H1 (cell line): ENCODE results near the gene CCIN. TPM values are rescaled to one million over a fixed set of nuclear protein-coding genes. Genes with fewer than 3 reads are reported as not detected.

ENCODE experiments used
- CTCF ChIA-PET: fragments of 300-600 bp; sonication (Branson Sonifier 250); formaldehyde crosslinking; loops from one replicate; lab custom pipeline; 2021; ENCODE audit not compliant: partially characterized antibody; lab: Charles Lee
- POLR2A ChIA-PET: fragments of 300-600 bp; sonication (Branson Sonifier 250); formaldehyde crosslinking; loops from one replicate; lab custom pipeline; 2021; ENCODE audit warnings: inconsistent platforms; ENCODE audit not compliant: partially characterized antibody; lab: Charles Lee
- DNase-seq, 2 experiments: peaks; one replicate each; pipeline versions ENCODE4 v3.0.0 to v3.0.0-alpha.2; 2010 to 2022; ENCODE audit warnings: low spot score in 2 of 2, low read depth in 1 of 2, mixed read lengths in 1 of 2
- FAIRE-seq: peaks from 2 replicates; lab custom pipeline; 2011; peaks lifted over from hg19 to GRCh38; lab: Jason Lieb, UNC
- H2AFZ ChIP-seq: 2 replicates; pipeline ENCODE4 v1.8.1; 2012; ENCODE audit warnings: low read length, inconsistent platforms
- H2AK5ac ChIP-seq: 2 replicates; pipeline ENCODE4 v1.6.1; 2013; ENCODE audit warnings: low read depth, low read length
- H2BK120ac ChIP-seq: replicated peaks from 2 replicates; pipeline ENCODE3; 2013; ENCODE audit warnings: low read depth, low read length, inconsistent platforms
- H2BK12ac ChIP-seq: 2 replicates; pipeline ENCODE4 v1.6.1; 2013; ENCODE audit warnings: low read depth, low read length
- H2BK15ac ChIP-seq: 2 replicates; pipeline ENCODE4 v1.6.1; 2013; ENCODE audit warnings: low read length
- H2BK20ac ChIP-seq: 2 replicates; pipeline ENCODE4 v1.6.1; 2013; ENCODE audit warnings: low read length
- H2BK5ac ChIP-seq: 2 replicates; pipeline ENCODE4 v1.6.1; 2013; ENCODE audit warnings: low read depth, low read length
- H3K14ac ChIP-seq: 2 replicates; pipeline ENCODE4 v1.6.1; 2013; ENCODE audit warnings: inconsistent platforms; ENCODE audit not compliant: insufficient read length
- H3K18ac ChIP-seq: 2 replicates; pipeline ENCODE4 v1.6.1; 2013; ENCODE audit warnings: low read length; ENCODE audit errors: extremely low read depth
- H3K23ac ChIP-seq: 2 replicates; pipeline ENCODE4 v1.6.1; 2013; ENCODE audit warnings: inconsistent platforms; ENCODE audit not compliant: insufficient read length
- H3K23me2 ChIP-seq: 2 replicates; pipeline ENCODE4 v1.6.1; 2013; ENCODE audit warnings: low read depth, low read length
- H3K27ac ChIP-seq: 2 replicates; pipeline ENCODE4 v1.6.1; 2011; ENCODE audit warnings: low read depth, low read length, inconsistent platforms
- H3K27me3 ChIP-seq, 4 experiments: replicated peaks in 1 of 4; 1 replicate in 1 of 4; 2 replicates in 3 of 4; pipeline versions ENCODE4 v1.6.1 to v1.8.1; 2011 to 2013; ENCODE audit warnings: low read length in 3 of 4, mild to moderate bottlenecking in 3 of 4, inconsistent platforms in 2 of 4, mixed read lengths in 2 of 4, moderate library complexity in 1 of 4; ENCODE audit not compliant: control insufficient read depth in 3 of 4, insufficient read depth in 3 of 4; ENCODE audit errors: extremely low read depth in 1 of 4
- H3K36me3 ChIP-seq, 4 experiments: 2 replicates each; pipeline versions ENCODE4 v1.6.1 to v1.8.1; 2011 to 2013; ENCODE audit warnings: mild to moderate bottlenecking in 4 of 4, low read length in 3 of 4, moderate library complexity in 2 of 4, control low read depth in 1 of 4, inconsistent platforms in 1 of 4; ENCODE audit not compliant: insufficient read depth in 4 of 4, control insufficient read depth in 2 of 4
- H3K4ac ChIP-seq: replicated peaks from 2 replicates; pipeline ENCODE3; 2013; ENCODE audit warnings: low read length, low read depth, mixed read lengths, inconsistent platforms; ENCODE audit not compliant: insufficient read length
- H3K4me1 ChIP-seq, 4 experiments: replicated peaks in 1 of 4; 1 replicate in 1 of 4; 2 replicates in 3 of 4; pipeline versions ENCODE4 v1.6.1 to v1.8.1; 2011 to 2013; ENCODE audit warnings: low read length in 3 of 4, inconsistent platforms in 2 of 4, mixed read lengths in 1 of 4; ENCODE audit not compliant: insufficient read depth in 4 of 4, control insufficient read depth in 3 of 4
- H3K4me2 ChIP-seq, 2 experiments: 2 replicates each; pipeline versions ENCODE4 v1.6.1 to v1.8.1; 2011 to 2013; ENCODE audit warnings: low read depth in 2 of 2, low read length in 2 of 2, control low read depth in 1 of 2, inconsistent platforms in 1 of 2, mild to moderate bottlenecking in 1 of 2; ENCODE audit not compliant: insufficient read depth in 1 of 2
- H3K4me3 ChIP-seq, 4 experiments: fragments of 200-600, 300-600 bp in 1 of 4; sonication (generic), shearing (Covaris generic), sonication (Bioruptor Twin) in 1 of 4; 2 replicates each; pipeline versions ENCODE4 v1.5.1 to v1.8.1; 2011 to 2016; ENCODE audit warnings: low read length in 4 of 4, low read depth in 3 of 4, control low read depth in 2 of 4, inconsistent platforms in 2 of 4, mild to moderate bottlenecking in 2 of 4, mixed read lengths in 1 of 4, moderate library complexity in 1 of 4; ENCODE audit not compliant: insufficient read depth in 2 of 4; ENCODE audit errors: extremely low read depth in 1 of 4
- H3K56ac ChIP-seq: replicated peaks from 2 replicates; pipeline ENCODE3; 2013; ENCODE audit warnings: low read depth, mild to moderate bottlenecking, mixed read lengths, low read length, inconsistent platforms; ENCODE audit not compliant: insufficient read length
- H3K79me1 ChIP-seq: 2 replicates; pipeline ENCODE4 v1.6.1; 2013; ENCODE audit warnings: low read depth, low read length, control low read depth
- H3K79me2 ChIP-seq, 2 experiments: 2 replicates each; pipeline versions ENCODE4 v1.6.1 to v1.8.1; 2012 to 2013; ENCODE audit warnings: low read length in 2 of 2, mild to moderate bottlenecking in 2 of 2, inconsistent platforms in 1 of 2; ENCODE audit not compliant: insufficient read depth in 2 of 2, control insufficient read depth in 1 of 2
- H3K9ac ChIP-seq, 4 experiments: replicated peaks in 1 of 4; 1 replicate in 1 of 4; 2 replicates in 3 of 4; pipeline versions ENCODE4 v1.6.1 to v1.8.1; 2011 to 2013; ENCODE audit warnings: low read depth in 3 of 4, low read length in 3 of 4, control low read depth in 2 of 4, mild to moderate bottlenecking in 2 of 4, moderate library complexity in 2 of 4, inconsistent platforms in 1 of 4; ENCODE audit errors: extremely low read depth in 1 of 4
- H3K9me3 ChIP-seq, 2 experiments: 2 replicates each; pipeline versions ENCODE4 v1.6.1 to v1.8.1; 2012 to 2013; ENCODE audit warnings: mild to moderate bottlenecking in 2 of 2, moderate library complexity in 2 of 2, control low read depth in 1 of 2, inconsistent platforms in 1 of 2, low read depth in 1 of 2, low read length in 1 of 2, mixed read lengths in 1 of 2; ENCODE audit not compliant: insufficient read depth in 2 of 2
- H4K20me1 ChIP-seq, 2 experiments: replicated peaks in 1 of 2; 2 replicates each; pipeline versions ENCODE3 to v1.8.1; 2011 to 2013; ENCODE audit warnings: inconsistent platforms in 2 of 2, low read length in 2 of 2, mild to moderate bottlenecking in 1 of 2; ENCODE audit not compliant: insufficient read depth in 2 of 2, control insufficient read depth in 1 of 2
- H4K5ac ChIP-seq: 2 replicates; pipeline ENCODE4 v1.6.1; 2013; ENCODE audit warnings: low read length, low read depth, mixed read lengths, inconsistent platforms; ENCODE audit not compliant: insufficient read length
- H4K8ac ChIP-seq: 2 replicates; pipeline ENCODE4 v1.8.0; 2013; ENCODE audit warnings: mild to moderate bottlenecking, moderate library complexity, low read length, inconsistent platforms; ENCODE audit not compliant: insufficient read depth; ENCODE audit errors: extremely low read depth
- H4K91ac ChIP-seq: replicated peaks from 2 replicates; pipeline ENCODE3; 2013; ENCODE audit warnings: low read length, mixed read lengths, inconsistent platforms; ENCODE audit not compliant: insufficient read length
- ATF3 ChIP-seq: IDR thresholded peaks from 2 replicates; pipeline ENCODE4 v1.6.1; 2011; ENCODE audit warnings: low read depth, mild to moderate bottlenecking, low read length; ENCODE audit not compliant: insufficient read depth
- BCL11A ChIP-seq, 2 experiments: IDR thresholded peaks; one replicate each; pipeline ENCODE4 v1.6.1; 2011; ENCODE audit warnings: low read depth in 2 of 2, low read length in 2 of 2, mild to moderate bottlenecking in 2 of 2
- CBX8 ChIP-seq: fragments of 300-800, 300-1000 bp; sonication (generic); IDR thresholded peaks from 2 replicates; pipeline ENCODE4 v1.7.1; 2016; ENCODE audit warnings: low read depth, low read length, borderline replicate concordance
- CHD2 ChIP-seq: IDR thresholded peaks from 2 replicates; pipeline ENCODE4 v1.6.1; 2012; ENCODE audit warnings: low read length, improper control_type of control experiment
- CREB1 ChIP-seq: IDR thresholded peaks from 2 replicates; pipeline ENCODE4 v1.6.1; 2012; ENCODE audit warnings: inconsistent platforms
- FOSL1 ChIP-seq: IDR thresholded peaks from 2 replicates; pipeline ENCODE4 v1.6.1; 2011; ENCODE audit warnings: mild to moderate bottlenecking, low read depth, low read length, moderate library complexity; ENCODE audit not compliant: insufficient read depth
- POLR2A ChIP-seq, 2 experiments: IDR thresholded peaks; 1 replicate in 1 of 2; 2 replicates in 1 of 2; pipeline ENCODE4 v1.6.1; 2011; ENCODE audit warnings: low read depth in 2 of 2, low read length in 2 of 2, mild to moderate bottlenecking in 2 of 2; ENCODE audit errors: control extremely low read depth in 1 of 2
- POU5F1 ChIP-seq: IDR thresholded peaks from 2 replicates; pipeline ENCODE4 v1.6.1; 2011; ENCODE audit warnings: low read depth, mild to moderate bottlenecking, low read length, moderate library complexity
- RBBP5 ChIP-seq: IDR thresholded peaks from 2 replicates; pipeline ENCODE4 v1.7.1; 2012; ENCODE audit warnings: low read depth, mild to moderate bottlenecking, inconsistent platforms, low read length, moderate library complexity, borderline replicate concordance
- TEAD4 ChIP-seq: IDR thresholded peaks from 2 replicates; pipeline ENCODE4 v1.6.1; 2012; ENCODE audit warnings: low read depth, low read length, inconsistent platforms, mixed read lengths
- USF2 ChIP-seq: IDR thresholded peaks from 2 replicates; pipeline ENCODE4 v1.6.1; 2011; ENCODE audit warnings: low read length, improper control_type of control experiment
- WGBS, 2 experiments: shearing (Covaris generic) in 1 of 2; methylation state at CpG; one replicate each; pipeline versions ENCODE4 v1.1.6 to v1.1.7; 2013 to 2015; ENCODE audit warnings: low lambda C conversion rate in 2 of 2, mixed read lengths in 2 of 2, inconsistent platforms in 1 of 2, low coverage in 1 of 2, missing lambda C conversion rate in 1 of 2; ENCODE audit not compliant: insufficient replicate concordance in 2 of 2, insufficient coverage in 1 of 2, insufficient read length in 1 of 2; ENCODE audit errors: extremely low coverage in 1 of 2, missing lambda C conversion rate in 1 of 2; 5-methylcytosine and 5-hydroxymethylcytosine counted together
- polyA plus RNA-seq, 7 experiments: library from polyadenylated mRNA; depleted of rRNA in 3 of 7; stranded (reverse) in 5 of 7; unstranded in 2 of 7; fragments of >200 nt in 5 of 7; fragments of 200-250 nt in 2 of 7; gene quantifications; 1 replicate in 5 of 7; 2 replicates in 1 of 7; 4 replicates in 1 of 7; pipeline versions ENCODE4 v1.2.1 to v1.2.3, GENCODE V29; 2011 to 2013; ENCODE audit warnings: missing spikeins in 2 of 7, mixed read lengths in 2 of 7
- total RNA-seq: library from RNA; stranded (reverse); fragmentation: NEBNext Ultra II Directional; extraction: Animal tissue kit (Norgen Biotek cat#: 25700); gene quantifications from 2 replicates; pipeline ENCODE4 v1.2.1, GENCODE V29; 2021

Gene CCIN
- total and polyA plus RNA-seq, 2 of the 8 experiments (the other 6 are each of a cell fraction or from before 2014, with no cell fraction given): 0.19 to 0.21 TPM

- FAIRE-seq: no peak
- CTCF ChIA-PET: interaction anchor here (1.8 to 5.3 kb wide), 4 partner anchors 9 to 48 kb away, joined by 6 to 48 read pairs (median 8); no protein-coding TSS in a partner anchor
- Histone ChIP-seq H2BK15ac (no peak overlapping the region), H3K4me1 (peaks cover 0 to 4% (median 0%) of the 10 kb centered on the region in 4 experiments; a peak in 1 of 7 replicates), H4K91ac (no peak overlapping the region), H2BK12ac (0 out of 2 replicates have a peak overlapping the region, but pooled peaks have one; percentile 9), H3K23me2 (no peaks in the 10 kb centered on the region; the same call in 1 of the 2 replicates), H3K56ac (no peak overlapping the region), H3K18ac (no peak overlapping the region), H3K9ac (no peak overlapping the region), H2BK120ac (no peak overlapping the region), H3K79me2 (no peaks in the 10 kb centered on the region), H4K5ac (no peak overlapping the region), H3K4me2 (no peak overlapping the region), H3K27me3 (no peaks in the 10 kb centered on the region), H3K79me1 (no peaks in the 10 kb centered on the region), H3K23ac (no peak overlapping the region), H2BK5ac (no peak overlapping the region), H2AFZ (no peak overlapping the region), H3K27ac (no peak overlapping the region), H3K36me3 (no peaks in the 10 kb centered on the region; a peak in 1 of 8 replicates), H2BK20ac (no peak overlapping the region), H3K14ac (no peak overlapping the region), H4K20me1 (no peaks in the 10 kb centered on the region), H2AK5ac (no peak overlapping the region), H3K4me3 (no peak overlapping the region), H4K8ac (no peak overlapping the region), H3K4ac (no peak overlapping the region), H3K9me3 (peaks cover 0 to 2% of the 10 kb centered on the region in 2 experiments; a peak in 2 of 4 replicates)
- DNase-seq: no peak
- POLR2A ChIA-PET: interaction anchor here (0.6 to 3.6 kb wide), 3 partner anchors 9 to 33 kb away, joined by 3 to 18 read pairs (median 7); no protein-coding TSS in a partner anchor
- 89% methylated on average over 4 of the region's 4 CpGs; no CpG with 5 or more reads in 1 of the 2 experiments for WGBS, 2 experiments
- no peak for TF ChIP-seq TEAD4
- no peak for TF ChIP-seq FOSL1
- no peak for TF ChIP-seq ATF3
- TF ChIP-seq POLR2A (IDR thresholded peaks at IDR 0.05; ENCODE audit: control extremely low read depth in 1 of 2, low read depth in 2 of 2, low read length in 2 of 2): no peak
- no peak for TF ChIP-seq CHD2
- TF ChIP-seq CREB1: no peak
- no peak for TF ChIP-seq RBBP5
- TF ChIP-seq POU5F1: no peak
- no peak for TF ChIP-seq USF2
- TF ChIP-seq BCL11A (IDR thresholded peaks at IDR 0.05; ENCODE audit: low read depth in 2 of 2, low read length in 2 of 2): no peak
- no peak for TF ChIP-seq CBX8
Measured at GRCh38 chr9:36150574-36151315, 18.4 kb upstream of the CCIN start.
